Fibroblast of skin of left biceps (primary cell): ENCODE data around the gene ATG14.
"Not testable (repeated sequence)": the region's sequence is repeated elsewhere in the genome, so short reads cannot be mapped to it uniquely, and the experiment has no call there.

ENCODE experiments used
- DNase-seq, 2 experiments: peaks; one replicate each; pipeline ENCODE4 v3.0.0-alpha.2; 2013; ENCODE audit warnings: low read depth in 2 of 2

ATG14 gene

DNA sequence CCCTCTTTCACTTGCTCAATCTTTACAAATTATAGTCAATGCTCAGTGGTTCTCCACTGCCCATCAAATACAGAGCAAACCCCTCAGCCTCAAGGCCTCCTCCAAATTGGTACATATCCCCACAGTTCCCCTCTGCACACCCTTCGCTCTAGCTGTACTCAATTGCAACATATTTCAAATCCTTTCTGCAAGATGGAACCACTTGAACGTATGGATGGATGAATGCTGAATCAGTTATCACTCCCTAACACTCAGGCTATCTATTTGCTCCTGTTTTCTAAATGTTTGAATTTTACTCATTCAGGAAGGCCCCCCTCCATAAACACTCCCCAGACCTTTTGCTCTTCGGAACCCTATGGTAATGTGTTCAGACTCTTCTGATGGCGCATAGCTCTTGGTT is 24.5 kb downstream of the ATG14 start:
- no peak for DNase-seq

DNA sequence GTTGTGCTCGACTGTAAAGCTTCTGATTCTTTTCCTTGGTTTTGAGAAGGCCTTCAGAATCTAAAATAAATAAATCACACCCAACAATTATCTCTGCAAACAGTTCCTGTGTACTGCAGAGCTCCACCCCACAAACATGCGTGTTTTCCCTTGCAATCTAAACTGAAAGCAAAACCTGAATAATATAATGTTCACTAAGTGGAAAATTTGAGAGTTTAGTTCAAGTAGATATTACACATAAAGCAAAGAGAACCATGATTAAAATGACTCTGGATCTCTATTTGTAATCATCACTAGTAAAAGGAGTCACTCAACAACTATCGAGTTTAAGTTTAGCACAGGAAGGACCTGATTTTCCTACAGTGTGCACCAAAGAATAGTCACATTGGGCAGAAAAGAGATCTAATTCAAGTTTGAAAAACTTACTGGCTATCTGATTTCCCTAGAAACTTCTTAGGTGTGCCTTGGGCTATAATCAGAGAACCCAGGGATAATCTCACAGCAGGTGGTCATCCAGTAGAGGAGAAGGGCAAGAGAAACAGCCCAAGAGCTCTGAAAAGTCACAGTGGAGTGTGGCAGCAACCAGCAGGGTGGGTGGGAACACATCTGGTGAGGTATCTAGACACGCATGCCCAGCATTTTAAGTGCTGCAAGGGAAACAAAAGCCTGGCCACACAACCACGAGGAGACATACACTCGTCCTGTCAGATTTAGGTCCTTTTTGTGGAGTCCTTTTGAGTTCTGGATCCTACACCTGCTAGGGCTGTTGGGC is 25.4 kb downstream of the ATG14 start:
- no peak for DNase-seq

DNA sequence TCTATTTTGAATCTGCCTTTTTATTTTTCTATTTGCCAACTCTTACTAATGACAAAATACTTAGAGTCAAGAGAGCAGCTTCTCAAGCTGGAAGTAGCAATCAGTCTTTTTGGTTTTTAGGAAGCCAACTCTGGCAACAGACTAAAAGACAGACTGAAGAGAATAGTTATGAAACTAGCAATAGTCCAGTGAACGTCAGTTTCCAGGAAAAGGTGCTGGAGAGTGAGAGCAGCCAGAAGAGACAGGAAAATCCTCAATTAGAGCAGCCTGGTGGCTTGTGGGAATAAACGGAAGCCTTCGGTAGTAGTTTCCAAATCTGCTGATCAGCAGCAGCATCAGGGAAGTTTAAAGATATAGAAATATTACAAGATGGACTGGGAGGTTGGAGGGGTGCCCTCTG is 27.1 kb downstream of the ATG14 start:
- no peak for DNase-seq

DNA sequence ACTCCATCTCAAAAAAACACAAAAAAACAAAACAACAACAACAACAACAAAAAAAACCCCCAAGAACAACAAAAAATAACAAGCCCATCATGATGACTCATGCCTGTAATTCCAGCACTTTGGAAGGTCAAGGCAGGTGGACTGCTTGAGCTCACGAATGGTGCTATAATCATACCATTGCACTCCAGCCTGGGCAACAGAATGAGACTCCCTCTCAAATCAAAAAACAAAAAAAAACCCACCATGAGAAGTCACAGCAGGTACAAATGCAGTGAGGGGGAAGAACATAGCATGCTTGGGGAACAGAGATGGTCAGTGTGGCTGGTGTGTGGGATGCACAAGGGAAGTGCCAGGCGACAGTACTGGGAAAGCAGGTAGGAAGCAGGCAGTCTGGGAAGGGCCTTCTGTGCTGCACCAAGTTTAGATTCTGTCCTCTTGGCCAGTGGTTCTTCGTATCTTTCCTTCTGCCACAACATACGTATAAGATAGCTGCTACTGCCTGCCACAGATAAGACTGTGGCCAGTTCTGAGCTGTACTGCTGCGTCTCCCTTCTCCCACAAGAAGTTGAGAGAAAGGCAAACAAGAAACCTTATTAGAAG is 28.0 kb downstream of the ATG14 start:
- no peak for DNase-seq

DNA sequence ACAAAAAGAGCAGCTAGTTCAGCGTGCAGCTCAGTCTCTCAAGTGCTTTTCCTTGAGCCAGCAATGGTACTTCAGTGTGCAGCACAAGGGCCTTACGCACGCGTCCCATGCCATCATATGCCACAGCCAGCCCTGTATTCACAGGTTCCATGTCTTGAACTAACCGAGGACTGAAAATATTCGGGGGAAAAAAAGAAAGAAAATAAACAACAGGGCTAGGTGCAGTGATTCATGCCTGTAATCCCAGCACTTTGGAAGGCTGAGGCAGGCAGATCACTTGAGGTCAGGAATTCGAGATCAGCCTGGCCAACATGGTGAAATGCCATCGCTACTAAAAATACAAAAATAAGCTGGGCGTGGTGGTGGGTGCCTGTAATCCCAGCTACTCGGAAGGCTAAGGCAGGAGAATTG is 28.6 kb downstream of the ATG14 start:
- DNase-seq: not testable (repeated sequence)

DNA sequence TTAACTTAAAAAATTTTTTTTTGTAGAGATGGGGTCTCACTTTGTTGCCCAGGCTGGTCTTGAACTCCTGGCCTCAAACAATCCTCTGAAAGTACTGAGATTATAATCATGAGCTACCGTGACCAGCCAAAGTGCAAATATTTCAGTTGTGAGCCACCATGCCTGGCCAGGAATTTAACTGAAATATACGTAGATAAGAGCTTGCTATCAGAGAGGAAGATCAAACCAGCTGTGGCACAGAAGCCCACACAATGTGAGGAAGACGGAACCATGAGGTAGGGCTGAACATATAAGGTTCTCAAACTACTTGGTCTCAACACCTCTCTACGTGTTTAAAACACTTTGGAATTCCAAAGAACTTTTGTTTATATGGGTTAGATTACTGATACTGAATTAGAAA is 29.1 kb downstream of the ATG14 start:
- no peak for DNase-seq

DNA sequence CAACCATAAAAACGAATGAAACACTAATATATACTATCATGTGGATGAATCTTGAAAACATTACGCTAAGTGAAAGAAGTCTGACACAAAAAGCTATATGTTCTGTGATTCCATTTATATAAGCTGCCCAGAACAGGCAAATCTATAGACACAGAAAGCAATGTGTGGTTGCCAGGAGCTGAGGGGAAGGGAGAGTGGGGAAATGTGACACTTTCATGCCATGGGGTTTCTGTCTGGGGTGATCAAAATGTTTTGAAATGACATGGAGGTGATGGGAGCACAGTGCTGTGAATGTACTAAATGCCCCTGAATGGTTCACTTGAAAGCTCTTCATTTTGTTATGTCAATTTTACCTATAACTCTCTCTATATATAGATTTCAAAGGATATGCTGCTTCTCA is 30.1 kb downstream of the ATG14 start:
- no peak for DNase-seq

DNA sequence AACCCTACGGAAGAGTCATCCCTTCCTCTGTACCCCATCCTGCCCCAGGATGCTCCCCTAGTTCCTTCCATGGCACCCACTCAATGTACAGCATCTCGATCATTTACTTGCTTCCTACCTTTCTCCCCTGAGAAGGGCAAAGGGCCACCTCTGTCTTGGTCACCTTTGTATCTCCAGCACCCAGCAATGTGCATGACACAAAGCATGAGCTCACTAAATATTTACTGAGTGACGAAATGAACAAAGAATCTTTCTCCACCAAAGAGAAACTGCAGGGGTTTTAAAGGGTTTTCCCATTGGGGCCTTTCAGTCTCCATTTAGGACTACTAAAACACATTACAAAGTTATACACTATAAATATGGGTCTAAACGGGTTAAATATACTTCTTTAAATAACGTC is 30.6 kb downstream of the ATG14 start:
- no peak for DNase-seq

DNA sequence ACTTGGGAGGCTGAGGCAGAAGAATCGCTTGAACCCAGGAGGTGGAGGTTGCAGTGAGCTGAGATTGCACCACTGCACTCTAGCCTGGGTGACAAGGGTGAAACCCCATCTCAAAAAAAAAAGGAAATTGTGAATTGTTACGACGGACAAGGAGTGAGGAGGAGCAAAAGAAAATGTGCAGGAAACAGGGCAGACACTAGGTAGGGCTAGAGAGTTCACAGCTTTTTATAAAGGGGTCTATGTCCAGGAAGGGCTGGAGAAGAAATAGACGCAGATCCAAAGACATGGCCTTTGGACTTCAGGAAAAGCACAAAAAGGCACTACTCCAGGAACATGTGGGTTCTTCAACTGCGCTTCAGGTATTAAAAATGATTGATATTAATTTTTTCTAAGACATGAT is 34.4 kb downstream of the ATG14 start:
- DNase-seq: no peak

DNA sequence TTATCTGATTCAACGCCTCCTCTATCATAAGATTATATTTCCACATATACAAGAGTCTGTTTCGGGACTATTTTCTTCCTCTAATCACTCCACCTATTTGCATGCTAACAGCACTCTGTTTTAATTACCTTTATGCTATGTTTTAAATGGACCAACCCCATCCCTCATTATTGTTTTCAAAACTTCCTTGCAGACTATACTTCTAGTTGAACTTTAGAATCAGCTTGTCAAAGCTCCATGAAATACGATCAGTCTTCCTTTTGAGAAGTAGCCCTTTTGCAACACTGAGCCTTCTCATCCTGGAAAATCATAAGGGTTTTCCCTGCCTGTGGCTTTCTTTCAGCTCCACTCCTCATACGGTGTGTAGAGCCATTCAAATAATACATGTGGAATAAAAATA is 36.9 kb downstream of the ATG14 start:
- DNase-seq: no peak

DNA sequence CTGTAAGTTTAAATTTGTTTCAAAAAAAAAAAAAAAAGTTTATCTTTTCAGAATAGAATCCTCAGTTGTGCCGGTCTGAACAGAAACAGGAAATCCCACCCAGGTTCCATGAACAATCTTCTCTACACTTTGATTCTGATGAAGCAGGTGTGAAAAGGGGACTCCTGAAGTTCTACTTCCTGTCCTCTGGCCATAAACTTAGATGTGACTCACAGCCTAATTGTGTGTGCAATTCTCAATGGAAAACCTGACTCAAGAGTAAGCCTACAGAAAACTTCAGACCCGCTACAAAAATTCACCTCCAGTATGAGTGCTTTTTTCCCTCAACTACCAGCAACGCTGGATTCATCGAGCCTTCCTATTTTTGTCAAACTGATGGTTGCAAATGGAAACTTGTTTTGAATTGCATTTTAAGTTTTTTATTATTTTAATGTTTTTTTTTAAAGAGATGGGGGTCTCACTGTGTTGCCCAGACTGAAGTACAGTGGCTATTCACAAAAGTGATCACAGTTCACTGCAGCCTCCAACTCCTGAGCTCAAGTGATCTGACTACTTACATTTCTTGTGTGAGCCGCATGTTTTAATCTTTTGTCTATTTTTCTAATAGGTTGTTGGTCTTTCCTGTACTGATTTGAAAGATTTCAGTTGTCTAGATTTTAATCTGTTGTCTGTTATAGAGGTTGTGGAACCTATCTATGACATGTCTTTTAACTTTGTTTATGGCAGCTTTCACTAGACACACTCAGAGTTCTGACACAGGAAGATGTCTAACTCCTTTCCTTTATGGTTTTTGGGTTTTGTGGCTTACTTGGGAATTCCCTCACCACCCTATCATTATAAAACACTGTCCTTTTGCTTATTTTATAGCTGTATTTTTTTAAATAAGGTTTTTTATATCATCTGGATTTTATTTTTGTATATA is 37.6 kb downstream of the ATG14 start:
- DNase-seq: no peak

DNA sequence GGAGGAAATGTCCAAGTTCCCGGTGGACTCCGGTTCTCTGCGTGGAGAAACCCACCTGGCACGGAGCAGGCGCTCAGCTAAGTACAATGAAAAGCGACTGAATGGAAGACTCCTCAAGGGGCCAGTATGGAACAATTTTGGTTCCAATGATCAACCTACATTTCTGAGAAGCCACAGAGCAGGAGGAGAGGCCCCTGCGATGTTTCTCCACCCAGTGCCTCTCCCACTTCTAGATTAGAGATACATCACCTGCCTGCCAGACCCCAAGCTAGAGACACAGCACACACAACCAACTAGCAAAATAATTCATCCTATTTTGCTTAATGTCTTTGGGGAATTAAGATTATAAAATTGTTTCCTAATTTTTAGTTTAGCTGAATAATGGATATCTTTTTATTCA is 38.8 kb downstream of the ATG14 start:
- DNase-seq: no peak

DNA sequence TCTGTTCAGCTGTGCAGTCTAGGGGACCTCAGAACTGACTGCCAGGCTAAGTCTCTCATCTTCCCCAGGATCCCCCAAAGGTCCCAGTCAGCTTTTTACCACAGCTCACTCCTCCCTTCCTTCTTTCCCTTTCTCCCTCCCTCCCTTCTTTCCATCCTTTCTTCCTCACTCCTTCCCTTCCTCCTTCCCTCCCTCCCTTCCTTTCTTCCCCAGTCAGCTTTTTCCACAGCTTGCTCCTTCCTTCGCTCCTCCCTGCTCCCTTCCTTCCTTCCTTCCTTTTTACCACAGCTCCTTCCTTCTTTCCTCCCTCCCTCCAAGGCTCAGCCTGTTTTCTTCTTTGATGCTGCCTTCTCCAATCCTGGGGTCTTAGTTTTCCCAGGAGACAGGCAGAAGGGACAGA is 39.2 kb downstream of the ATG14 start:
- DNase-seq: no peak

DNA sequence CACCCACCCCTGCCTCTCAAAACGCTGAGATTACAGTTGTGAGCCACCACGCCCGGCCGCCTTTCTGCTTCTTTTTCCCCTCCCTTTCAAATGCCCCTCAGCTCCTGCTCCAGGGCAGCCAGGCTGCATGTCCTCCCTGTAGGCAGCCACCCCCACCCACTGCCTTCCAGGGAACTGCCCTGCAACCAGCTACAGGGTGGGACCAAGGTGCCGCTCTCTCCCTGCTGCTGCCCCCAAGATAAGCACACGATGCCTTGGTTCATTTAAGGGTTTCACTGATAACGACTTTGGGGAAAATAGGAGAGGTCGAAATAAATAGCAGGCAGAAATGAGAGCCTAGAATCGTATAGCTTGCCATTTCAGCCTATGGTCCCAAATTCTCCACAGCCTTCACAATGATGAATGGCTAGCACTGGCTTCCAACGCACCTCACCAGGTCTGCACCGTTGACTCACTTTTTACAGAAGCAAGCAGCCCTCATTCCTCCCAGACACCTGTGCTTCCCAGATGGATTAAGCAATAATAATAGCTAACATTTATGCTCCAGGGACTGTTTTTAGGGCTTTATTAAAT is 40.7 kb downstream of the ATG14 start:
- no peak for DNase-seq

DNA sequence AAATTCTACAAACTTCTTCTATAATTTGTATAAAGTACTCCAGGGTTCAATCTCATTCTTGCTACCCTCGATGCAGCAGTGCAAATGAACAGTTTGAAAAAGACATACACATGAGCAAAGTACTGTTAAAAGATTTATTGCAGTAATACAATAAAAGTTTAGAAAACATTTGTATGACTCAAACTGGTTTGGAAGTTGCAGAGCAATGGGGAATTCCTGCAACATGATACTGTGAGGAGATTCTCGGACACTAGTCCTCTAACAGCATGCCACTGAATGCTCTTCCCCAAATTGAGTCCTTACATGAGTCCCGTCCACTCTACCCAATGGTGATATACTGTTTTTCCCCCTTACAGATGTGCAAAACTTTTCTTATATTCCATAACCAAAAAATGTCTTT is 45.4 kb downstream of the ATG14 start:
- no peak for DNase-seq

DNA sequence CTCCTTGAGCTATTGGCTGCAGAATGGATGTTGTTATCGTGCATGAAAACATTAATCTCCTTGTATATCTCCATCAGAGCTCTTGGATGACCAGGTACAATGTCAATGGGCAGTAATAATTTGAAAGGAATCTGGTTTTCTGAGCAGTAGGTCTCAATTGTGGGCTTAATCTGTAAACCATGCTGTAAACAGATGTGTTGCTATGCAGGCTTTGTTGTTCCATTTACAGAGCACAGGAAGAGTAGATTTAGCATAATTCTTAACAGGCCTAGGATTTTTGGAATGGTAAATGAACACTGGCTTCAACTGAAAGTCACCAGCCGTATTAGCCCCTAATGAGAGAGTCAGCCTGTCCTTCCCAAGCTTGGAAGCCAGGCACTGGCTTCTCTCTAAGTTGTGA is 50.4 kb downstream of the ATG14 start:
- DNase-seq: no peak

DNA sequence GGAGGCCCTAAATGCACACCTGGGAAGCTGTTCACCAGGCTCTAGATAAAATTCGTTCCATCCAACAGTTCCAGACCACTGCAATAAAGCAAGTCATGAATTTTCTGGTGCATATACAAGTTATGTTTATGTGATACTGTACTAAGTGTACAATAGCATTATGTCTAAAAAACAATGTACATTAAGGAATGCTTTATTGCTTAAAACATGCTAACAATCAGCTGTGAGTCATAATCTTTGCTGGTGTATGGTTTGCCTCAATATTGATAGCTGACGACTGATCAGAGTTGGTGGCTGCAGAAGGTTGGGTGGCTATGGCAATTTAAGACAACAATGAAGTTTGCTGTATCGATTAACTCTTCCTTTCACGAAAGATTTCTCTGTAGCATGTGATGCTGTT is 52.3 kb downstream of the ATG14 start:
- DNase-seq: no peak

DNA sequence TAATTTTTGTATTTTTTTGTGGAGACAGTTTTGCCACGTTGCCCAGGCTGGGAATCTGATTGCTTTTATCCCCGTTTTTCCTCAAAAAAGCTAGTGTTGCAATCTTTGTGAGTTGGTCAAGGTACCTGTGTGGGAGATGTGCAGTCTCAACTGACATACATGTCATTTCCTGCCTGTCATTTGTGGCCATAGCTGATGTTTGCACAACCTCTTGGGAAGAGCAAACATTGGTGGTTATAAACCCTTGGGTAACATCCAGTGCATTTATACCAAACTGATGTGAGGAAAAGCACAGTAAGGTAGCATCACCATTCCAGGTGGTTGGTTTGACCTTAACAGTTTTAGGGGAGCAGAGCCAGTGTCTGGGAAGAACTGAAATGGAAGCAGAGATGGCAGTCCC is 54.7 kb downstream of the ATG14 start:
- no peak for DNase-seq

DNA sequence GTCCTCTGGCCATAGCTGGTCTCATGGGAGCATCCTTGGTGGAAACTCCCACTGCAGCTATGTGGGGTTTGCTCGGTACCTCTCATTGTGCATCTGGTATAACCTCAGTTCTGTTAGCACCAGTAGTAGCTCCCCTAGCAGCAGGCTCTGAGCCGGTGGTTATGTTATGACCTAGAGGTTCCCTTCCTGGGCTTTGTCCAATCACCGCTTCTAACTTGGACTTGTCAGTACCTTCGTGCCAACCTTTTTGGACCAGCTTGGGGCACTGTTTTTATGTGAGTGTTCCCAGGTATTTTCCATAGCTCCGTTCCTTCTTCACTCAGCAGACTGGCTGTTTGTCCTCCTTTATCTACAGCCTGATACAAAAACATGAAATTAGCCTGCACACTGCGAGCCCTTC is 55.7 kb downstream of the ATG14 start:
- DNase-seq: no peak

DNA sequence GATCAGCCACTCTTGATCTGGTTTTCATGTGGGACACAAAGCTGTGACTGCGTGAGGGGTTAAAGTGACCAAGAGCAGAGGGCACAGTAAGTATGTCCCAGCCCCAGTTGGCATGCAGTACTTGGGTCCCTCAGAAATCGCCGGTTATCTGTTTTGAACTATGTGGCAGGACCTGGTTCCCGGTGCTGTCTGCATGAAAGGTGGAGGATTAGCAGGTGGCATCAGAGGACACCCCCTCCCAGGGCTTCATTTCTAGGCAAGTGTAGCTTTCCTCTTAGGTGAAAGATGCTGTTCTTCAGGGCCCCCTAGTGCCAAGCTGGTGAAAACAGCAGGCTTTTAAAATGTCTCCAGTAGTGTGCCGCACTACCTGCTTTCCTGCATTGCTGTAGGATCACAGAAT is 57.1 kb downstream of the ATG14 start:
- DNase-seq: no peak

DNA sequence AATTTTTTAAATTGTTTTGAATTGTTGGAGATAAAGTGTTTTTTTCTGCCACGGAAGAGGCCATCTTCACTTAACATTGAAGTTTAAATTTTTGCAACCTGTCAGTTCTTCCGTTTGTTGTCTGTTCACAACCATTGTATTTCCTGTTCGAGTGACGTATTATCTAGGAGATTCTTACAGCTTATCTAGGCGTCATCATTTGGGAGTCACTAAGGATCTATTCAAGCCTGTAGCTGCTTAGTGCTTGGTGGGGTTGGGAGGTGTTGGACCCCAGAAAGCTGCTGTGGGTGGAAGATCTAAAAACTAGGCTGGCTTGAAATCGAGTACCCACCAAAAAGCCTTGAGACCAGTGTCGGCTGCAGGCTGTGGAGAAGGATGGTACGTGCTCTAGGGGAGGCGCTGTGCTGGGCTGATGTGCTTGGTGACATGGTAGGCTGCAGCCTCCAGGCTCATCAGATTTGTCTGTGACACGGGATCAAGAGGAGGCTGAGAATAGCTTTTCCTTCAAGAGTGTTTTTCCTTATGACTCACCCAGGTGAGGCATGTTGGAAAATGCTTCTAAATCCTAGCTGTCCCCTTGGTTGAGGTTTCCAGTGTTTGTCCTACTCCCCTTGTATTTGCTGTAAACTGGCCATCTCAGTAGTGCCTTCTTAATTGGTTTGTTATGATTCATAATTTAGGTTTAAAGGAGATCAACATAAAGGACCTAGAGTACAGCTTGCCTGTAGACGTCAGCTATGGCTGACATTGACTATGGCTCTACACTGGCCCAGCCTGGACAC is 57.8 kb downstream of the ATG14 start:
- no peak for DNase-seq

DNA sequence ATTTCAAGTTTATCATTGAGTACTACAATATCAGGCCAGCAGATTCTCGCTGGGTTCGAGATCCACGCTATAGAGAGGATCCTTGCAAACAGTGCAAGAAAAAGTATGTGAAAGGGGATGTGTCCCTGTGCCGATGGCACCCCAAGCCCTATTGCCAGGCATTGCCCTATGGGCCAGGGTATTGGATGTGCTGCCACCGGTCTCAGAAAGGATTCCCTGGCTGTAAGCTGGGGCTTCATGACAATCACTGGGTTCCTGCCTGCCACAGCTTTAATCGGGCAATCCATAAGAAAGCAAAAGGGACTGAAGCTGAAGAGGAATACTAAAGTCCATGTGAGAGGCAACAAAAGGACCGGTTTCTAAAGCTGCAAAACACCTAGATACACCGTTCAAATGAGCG is 59.4 kb downstream of the ATG14 start:
- DNase-seq: no peak
